OCI-LY1 (cell line): Measurements from ENCODE around the gene FAM83D.

ENCODE experiments used
- H2AFZ ChIP-seq: fragments of 200-600 bp; sonication (generic), shearing (Covaris generic); 2 replicates; pipeline ENCODE4 v1.6.0; 2014; ENCODE audit warnings: antibody characterized with exemption, mild to moderate bottlenecking, low read length
- H3F3A ChIP-seq: fragments of 200-600 bp; sonication (generic), shearing (Covaris generic); 2 replicates; pipeline ENCODE4 v1.6.0; 2014; ENCODE audit warnings: mild to moderate bottlenecking, antibody characterized with exemption, low read length, moderate library complexity; ENCODE audit not compliant: insufficient read depth
- H3K27ac ChIP-seq: fragments of 200-600 bp; sonication (generic); 2 replicates; pipeline ENCODE4 v1.5.1; 2014; ENCODE audit warnings: low read length, mixed run types, mild to moderate bottlenecking, low read depth; ENCODE audit not compliant: poor library complexity, severe bottlenecking
- H3K27me3 ChIP-seq: fragments of 200-600 bp; sonication (generic); 2 replicates; pipeline ENCODE4 v1.6.0; 2014; ENCODE audit warnings: antibody characterized with exemption, mild to moderate bottlenecking, low read length, moderate library complexity; ENCODE audit not compliant: insufficient read depth
- H3K36me3 ChIP-seq: fragments of 200-600 bp; sonication (generic); 2 replicates; pipeline ENCODE4 v1.6.1; 2014; ENCODE audit warnings: mild to moderate bottlenecking, antibody characterized with exemption, low read length, moderate library complexity, mixed read lengths; ENCODE audit not compliant: insufficient read depth
- H3K4me1 ChIP-seq: fragments of 200-600 bp; sonication (generic); 2 replicates; pipeline ENCODE4 v1.5.1; 2014; ENCODE audit warnings: mild to moderate bottlenecking, low read length, moderate library complexity; ENCODE audit not compliant: insufficient read depth, severe bottlenecking
- H3K4me2 ChIP-seq: fragments of 200-600 bp; sonication (generic), shearing (Covaris generic); 2 replicates; pipeline ENCODE4 v1.6.1; 2014; ENCODE audit warnings: low read length
- H3K4me3 ChIP-seq: fragments of 200-600 bp; sonication (generic); 2 replicates; pipeline ENCODE4 v1.5.1; 2014; ENCODE audit warnings: low read length, low read depth, mild to moderate bottlenecking, mixed read lengths; ENCODE audit not compliant: poor library complexity, severe bottlenecking
- H3K79me2 ChIP-seq: fragments of 200-600 bp; shearing (Covaris generic); 2 replicates; pipeline ENCODE4 v1.6.1; 2016; ENCODE audit warnings: mixed run types, low read length, mixed read lengths; ENCODE audit not compliant: insufficient read depth
- H3K9ac ChIP-seq: fragments of 200-600 bp; sonication (generic), shearing (Covaris generic); 2 replicates; pipeline ENCODE4 v1.6.1; 2014; ENCODE audit warnings: mild to moderate bottlenecking, low read length, mixed read lengths
- H3K9me2 ChIP-seq: fragments of 200-600 bp; sonication (generic), shearing (Covaris generic); 2 replicates; pipeline ENCODE4 v1.6.1; 2014; ENCODE audit warnings: low read depth, mild to moderate bottlenecking, low read length, mixed read lengths
- H3K9me3 ChIP-seq: fragments of 200-600 bp; shearing (Covaris generic); 2 replicates; pipeline ENCODE4 v1.6.1; 2014; ENCODE audit warnings: low read length, mixed read lengths
- H4K20me1 ChIP-seq: fragments of 200-600 bp; sonication (generic), shearing (Covaris generic); 2 replicates; pipeline ENCODE4 v1.6.0; 2016; ENCODE audit warnings: mild to moderate bottlenecking, low read length; ENCODE audit not compliant: insufficient read depth
- EZH2 ChIP-seq: fragments of 200-600 bp; sonication (generic), shearing (Covaris generic); IDR thresholded peaks from 2 replicates; pipeline ENCODE4 v1.8.0; 2017; ENCODE audit warnings: borderline replicate concordance, mixed run types, mild to moderate bottlenecking, antibody characterized with exemption, low read length, moderate library complexity, mixed read lengths
- TF ChIP-seq, protein P1 (sequence below): fragments of 200-600 bp; sonication (generic), shearing (Covaris generic); IDR thresholded peaks from 2 replicates; pipeline ENCODE4 v1.5.1; 2017; ENCODE audit warnings: mild to moderate bottlenecking, antibody characterized with exemption, low read length, moderate library complexity, mixed read lengths

FAM83D gene

DNA sequence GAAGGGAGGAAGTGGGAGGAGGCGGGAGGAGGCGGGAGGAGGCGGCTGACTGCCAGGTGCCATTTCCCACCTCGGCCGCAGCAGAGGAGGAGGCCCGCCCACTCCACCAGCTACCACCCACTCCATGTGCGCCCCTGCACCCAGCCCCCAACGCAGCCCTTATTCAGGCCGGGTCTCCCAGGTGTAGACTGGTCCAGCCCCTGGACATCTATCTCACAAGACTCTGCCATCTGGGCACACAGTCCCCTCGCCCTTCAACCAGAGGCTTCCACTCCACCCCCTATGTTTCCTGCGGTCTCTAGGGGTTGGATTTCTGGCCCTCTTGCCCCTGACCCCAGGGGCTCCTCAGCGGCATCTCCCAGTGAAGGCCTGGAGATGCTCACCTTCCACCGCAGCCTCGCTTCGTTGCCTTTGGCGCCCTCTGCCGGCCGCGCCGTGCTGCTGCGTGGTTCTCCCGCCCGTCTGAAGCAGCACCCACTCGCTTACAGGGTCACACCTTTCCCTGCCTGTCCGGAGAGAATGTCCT is 32.6 kb upstream of the FAM83D start:
- Histone ChIP-seq H3K9me3 (no peaks in the 10 kb centered on the region), H3K4me3 (peak overlapping the region; percentile 27), H3K27ac (peak overlapping the region; percentile 96), H4K20me1 (no peaks in the 10 kb centered on the region), H3F3A (peaks cover 8% of the 10 kb centered on the region), H3K27me3 (no peaks in the 10 kb centered on the region), H2AFZ (no peak overlapping the region), H3K4me1 (peaks cover 42% of the 10 kb centered on the region), H3K4me2 (peak overlapping the region; percentile 64), H3K79me2 (no peaks in the 10 kb centered on the region), H3K9ac (peak overlapping the region; percentile 44; the same call in 1 of the 2 replicates), H3K36me3 (peaks cover 67% of the 10 kb centered on the region), H3K9me2 (no peaks in the 10 kb centered on the region)
- TF ChIP-seq, protein P1, sequence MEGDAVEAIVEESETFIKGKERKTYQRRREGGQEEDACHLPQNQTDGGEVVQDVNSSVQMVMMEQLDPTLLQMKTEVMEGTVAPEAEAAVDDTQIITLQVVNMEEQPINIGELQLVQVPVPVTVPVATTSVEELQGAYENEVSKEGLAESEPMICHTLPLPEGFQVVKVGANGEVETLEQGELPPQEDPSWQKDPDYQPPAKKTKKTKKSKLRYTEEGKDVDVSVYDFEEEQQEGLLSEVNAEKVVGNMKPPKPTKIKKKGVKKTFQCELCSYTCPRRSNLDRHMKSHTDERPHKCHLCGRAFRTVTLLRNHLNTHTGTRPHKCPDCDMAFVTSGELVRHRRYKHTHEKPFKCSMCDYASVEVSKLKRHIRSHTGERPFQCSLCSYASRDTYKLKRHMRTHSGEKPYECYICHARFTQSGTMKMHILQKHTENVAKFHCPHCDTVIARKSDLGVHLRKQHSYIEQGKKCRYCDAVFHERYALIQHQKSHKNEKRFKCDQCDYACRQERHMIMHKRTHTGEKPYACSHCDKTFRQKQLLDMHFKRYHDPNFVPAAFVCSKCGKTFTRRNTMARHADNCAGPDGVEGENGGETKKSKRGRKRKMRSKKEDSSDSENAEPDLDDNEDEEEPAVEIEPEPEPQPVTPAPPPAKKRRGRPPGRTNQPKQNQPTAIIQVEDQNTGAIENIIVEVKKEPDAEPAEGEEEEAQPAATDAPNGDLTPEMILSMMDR: peak; percentile 93
- no peak for TF ChIP-seq EZH2

DNA sequence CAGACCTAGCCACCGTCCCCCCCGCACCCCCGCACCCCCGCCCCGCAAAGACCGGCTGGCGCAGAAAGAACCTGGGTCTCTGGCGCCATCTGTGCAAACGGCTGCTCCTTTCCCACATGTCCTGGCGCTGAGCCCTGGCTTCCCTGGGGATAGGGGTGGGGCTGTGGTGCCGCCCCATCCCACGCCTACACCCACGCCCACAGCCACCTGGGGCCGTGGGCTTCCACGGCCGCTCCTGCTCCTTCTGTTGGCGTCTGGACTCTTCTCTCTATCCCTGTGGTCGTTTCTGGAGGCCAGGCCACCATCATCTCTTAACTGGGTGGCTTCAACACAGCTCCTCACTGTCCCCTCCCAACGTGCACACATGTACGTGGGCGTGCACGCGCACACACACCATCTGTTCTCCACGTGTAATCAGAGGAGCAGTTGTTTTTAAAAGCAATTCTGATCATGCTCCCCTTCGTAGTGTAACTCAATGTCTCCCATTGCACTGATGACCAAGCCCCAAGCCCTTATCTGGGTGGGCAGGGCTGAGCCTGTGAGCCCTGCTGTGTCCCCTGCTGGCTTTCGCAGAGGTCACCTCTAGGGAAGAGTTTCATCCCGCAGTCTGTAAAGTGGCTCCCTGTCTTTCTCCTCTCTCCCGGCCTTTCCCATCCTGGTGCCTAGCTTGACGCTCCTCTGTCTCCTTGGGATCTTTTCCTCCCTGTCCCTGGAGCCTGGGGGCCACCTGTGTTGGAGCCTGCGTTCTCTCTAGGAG is 31.9 kb upstream of the FAM83D start:
- TF ChIP-seq, protein P1: no peak
- no peak for TF ChIP-seq EZH2
- no peaks in the 10 kb centered on the region for H4K20me1 ChIP-seq
- no peaks in the 10 kb centered on the region for H3K9me3 ChIP-seq
- no peaks in the 10 kb centered on the region for H3K27me3 ChIP-seq
- peaks cover 69% of the 10 kb centered on the region for H3K36me3 ChIP-seq
- H3K9ac ChIP-seq: peak overlapping the region; percentile 47; the same call in 1 of the 2 replicates
- no peaks in the 10 kb centered on the region for H3K9me2 ChIP-seq
- H3K79me2 ChIP-seq: no peaks in the 10 kb centered on the region
- peaks cover 42% of the 10 kb centered on the region for H3K4me1 ChIP-seq
- H3K27ac ChIP-seq: peak overlapping the region; percentile 61
- no peak overlapping the region for H2AFZ ChIP-seq
- H3K4me3 ChIP-seq: no peak overlapping the region
- H3K4me2 ChIP-seq: no peak overlapping the region
- peaks cover 8% of the 10 kb centered on the region for H3F3A ChIP-seq

DNA sequence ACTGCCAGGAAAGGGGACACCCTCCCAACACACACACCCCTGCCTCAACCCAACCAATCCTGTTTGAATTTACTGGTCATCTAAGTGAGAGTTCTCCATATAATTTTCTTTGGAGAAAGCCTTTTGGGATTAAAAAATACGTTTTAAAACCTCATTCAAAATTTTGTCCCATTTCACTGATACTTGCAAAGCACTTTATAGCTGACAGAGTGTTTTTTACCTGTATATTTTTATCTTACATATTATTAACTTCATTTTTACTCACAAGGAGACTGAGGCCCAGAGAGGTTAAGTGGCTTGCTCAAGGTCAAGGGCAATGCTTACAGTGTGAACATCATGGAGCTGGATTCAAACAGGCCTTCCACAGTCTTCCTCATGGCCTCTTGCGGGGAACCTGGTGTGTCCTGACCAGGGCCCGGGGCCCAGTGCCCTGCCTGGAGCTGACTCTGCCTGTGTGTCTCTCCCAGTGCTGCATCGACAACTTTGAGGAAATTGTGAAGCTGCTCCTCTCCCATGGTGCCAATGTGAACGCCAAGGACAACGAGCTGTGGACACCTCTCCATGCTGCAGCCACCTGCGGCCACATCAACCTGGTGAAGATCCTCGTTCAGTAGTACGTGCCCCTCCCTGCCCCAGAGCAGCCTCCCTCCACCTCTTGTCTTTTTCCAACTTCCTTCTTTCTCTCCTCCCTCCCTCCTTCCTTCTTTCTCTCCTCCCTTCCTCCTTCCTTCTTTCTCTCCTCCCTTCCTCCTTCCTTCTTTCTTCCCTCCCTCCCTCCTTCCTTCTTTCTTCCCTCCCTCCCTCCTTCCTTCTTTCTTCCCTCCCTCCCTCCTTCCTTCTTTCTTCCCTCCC is 30.9 kb upstream of the FAM83D start:
- Histone ChIP-seq H4K20me1 (no peaks in the 10 kb centered on the region), H3F3A (peaks cover 8% of the 10 kb centered on the region), H3K9me3 (no peaks in the 10 kb centered on the region), H3K9me2 (no peaks in the 10 kb centered on the region), H3K4me1 (peaks cover 39% of the 10 kb centered on the region), H3K27ac (no peak overlapping the region), H3K36me3 (peaks cover 63% of the 10 kb centered on the region), H3K4me2 (no peak overlapping the region), H2AFZ (no peak overlapping the region), H3K9ac (no peak overlapping the region), H3K79me2 (no peaks in the 10 kb centered on the region), H3K27me3 (no peaks in the 10 kb centered on the region), H3K4me3 (no peak overlapping the region)
- TF ChIP-seq, protein P1: no peak
- TF ChIP-seq EZH2: no peak
